Measurements from ENCODE around the gene HOXB9. TPM values are rescaled to one million over a fixed set of nuclear protein-coding genes. Genes with fewer than 3 reads are reported as not detected.

The HOXB9 gene
- total RNA-seq, 4 donors from 2014 or later = 0.17 to 0.38 TPM; not detected in 2

DNA sequence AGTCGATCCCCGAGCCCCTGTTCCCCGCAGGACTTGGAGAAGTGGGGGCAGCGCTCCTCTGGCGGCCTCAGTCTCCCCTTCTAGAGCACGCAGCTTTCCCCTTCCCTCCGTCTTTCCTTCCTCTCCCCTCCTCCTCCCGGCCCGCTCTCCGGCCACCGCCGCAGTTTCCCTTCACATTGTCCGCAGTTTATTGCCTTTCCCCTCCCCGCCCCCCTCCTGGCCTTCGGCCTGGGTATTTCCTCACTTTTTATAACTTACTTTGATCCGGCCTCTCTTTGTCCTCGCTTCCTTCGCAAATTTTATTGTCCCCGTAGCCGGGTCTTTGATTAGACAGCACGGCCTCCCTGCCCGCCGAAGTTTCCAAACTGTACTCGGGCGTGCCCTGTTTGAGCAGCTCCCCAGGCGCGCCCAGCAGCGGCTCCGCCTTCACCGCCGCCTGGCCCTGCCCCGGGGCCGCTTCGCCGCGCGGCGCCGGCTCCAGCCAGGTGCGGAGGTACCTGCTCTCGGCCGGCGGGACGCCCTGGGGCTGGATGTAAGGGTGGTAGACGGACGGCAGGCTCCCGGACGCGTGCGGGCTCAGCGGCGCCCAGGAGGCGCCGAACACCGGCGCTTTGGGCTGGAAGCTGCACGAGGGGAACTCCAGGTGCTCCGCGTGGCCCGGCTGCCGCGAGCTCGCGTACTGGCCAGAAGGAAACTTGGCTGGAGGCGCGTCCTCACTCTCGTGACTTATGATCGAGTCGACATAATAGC, 488 bp downstream of the HOXB9 start:
- TF ChIP-seq, protein P1, sequence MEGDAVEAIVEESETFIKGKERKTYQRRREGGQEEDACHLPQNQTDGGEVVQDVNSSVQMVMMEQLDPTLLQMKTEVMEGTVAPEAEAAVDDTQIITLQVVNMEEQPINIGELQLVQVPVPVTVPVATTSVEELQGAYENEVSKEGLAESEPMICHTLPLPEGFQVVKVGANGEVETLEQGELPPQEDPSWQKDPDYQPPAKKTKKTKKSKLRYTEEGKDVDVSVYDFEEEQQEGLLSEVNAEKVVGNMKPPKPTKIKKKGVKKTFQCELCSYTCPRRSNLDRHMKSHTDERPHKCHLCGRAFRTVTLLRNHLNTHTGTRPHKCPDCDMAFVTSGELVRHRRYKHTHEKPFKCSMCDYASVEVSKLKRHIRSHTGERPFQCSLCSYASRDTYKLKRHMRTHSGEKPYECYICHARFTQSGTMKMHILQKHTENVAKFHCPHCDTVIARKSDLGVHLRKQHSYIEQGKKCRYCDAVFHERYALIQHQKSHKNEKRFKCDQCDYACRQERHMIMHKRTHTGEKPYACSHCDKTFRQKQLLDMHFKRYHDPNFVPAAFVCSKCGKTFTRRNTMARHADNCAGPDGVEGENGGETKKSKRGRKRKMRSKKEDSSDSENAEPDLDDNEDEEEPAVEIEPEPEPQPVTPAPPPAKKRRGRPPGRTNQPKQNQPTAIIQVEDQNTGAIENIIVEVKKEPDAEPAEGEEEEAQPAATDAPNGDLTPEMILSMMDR (IDR thresholded peaks at IDR 0.05; ENCODE audit: low read depth) = no peak

DNA sequence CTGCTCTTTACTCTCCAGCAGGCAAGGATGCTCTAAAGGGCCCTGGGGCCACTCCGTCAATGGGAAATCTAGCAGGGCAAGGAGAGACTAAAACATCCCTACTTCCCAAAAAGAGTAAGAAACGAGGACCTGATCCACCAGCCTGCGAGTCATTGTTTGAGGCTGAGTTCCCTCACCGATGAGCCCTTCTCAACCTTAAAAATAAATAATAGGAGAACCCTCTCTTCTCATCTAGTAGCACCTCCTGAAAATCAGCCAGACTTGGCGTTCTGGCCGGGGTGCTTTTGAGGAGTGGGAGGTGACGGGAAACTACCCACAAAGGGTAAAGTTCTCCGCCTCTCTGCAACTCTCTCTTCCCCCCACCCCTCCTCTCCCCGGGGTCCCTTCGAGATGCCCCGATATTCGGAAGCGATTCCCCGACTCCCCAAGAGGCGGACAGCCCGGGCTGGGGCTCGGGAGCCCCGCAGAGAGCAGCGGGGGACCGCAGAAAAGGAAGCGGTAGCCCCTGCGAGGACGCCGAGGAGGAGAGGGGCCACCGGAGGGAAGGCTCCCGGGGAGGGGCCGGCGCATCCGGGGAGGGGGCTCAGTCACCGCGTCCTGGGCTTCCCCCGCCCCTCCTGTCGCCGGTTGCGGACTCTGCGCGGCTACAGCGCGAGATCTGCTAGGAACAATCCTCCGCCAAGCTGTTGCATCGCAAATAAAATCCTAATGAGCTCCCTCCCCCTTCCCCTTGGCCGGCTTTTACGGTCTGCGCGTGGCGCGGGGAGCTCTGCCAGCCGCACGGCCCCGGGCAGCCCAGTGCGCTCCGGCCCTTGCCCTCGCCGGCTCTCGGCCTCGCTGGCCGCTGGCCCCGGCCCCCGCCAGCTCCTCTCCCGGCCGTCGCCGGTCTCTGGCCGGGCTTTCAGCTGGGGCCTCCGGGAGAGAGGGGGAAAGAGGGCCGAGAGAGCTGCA, 1.3 kb downstream of the HOXB9 start:
- TF ChIP-seq, protein P1 (IDR thresholded peaks at IDR 0.05; ENCODE audit: low read depth) = no peak

DNA sequence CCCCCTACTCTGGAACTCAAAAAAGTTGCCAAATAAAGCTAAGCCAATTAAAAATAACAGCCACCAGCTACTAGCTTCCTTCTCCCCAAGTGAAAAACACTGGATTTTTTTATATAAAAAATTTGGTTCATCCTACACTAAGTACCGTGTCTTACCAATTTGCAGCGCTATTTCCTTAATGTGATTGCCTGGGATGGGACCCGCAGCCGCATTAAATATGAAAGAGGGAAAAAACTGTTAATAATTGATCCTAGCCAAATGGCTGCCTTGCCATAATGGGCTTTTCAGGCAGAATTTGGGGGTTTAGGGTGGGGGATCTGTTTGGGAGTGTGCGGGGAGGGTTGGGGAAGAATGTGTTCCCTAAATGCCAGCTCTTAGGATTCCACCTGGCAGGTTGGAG, 2.0 kb downstream of the HOXB9 start:
- TF ChIP-seq, protein P1 (IDR thresholded peaks at IDR 0.05; ENCODE audit: low read depth) = no peak

DNA sequence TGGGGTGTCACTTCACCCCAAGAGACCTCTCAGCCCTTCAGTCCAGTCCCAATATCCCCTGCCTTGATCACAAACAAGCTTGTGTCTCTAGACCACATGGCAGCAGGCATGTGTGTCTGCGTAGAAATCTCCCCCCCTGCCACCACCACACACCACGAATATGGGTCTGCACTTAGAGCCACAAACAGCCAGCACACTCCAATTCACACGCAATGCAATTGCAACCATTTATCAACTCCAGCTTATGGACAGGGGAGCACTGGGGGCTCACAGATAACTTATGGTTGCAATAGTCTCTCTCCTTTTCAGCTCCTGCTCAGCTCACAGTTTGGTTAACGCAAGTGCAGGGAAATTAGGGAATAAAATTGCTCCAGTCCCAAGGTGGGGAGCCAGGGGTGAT, 2.6 kb downstream of the HOXB9 start:
- TF ChIP-seq, protein P1 (IDR thresholded peaks at IDR 0.05; ENCODE audit: low read depth) = no peak

DNA sequence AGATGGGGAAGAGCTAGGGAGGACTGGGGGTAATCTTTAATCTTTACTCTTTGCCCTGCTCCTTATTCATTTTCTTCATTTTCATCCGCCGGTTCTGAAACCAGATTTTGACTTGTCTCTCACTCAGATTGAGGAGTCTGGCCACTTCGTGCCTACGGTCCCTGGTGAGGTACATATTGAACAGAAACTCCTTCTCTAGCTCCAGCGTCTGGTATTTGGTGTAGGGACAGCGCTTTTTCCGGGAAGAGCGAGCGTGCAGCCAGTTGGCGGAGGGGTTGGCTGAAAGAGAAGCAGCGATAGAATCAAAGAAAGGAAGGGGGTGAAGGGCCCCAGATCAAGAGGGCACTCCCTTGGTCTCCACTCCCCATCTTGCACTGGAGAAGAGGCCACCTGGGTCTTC, 3.3 kb downstream of the HOXB9 start:
- TF ChIP-seq, protein P1 (IDR thresholded peaks at IDR 0.05; ENCODE audit: low read depth) = no peak

DNA sequence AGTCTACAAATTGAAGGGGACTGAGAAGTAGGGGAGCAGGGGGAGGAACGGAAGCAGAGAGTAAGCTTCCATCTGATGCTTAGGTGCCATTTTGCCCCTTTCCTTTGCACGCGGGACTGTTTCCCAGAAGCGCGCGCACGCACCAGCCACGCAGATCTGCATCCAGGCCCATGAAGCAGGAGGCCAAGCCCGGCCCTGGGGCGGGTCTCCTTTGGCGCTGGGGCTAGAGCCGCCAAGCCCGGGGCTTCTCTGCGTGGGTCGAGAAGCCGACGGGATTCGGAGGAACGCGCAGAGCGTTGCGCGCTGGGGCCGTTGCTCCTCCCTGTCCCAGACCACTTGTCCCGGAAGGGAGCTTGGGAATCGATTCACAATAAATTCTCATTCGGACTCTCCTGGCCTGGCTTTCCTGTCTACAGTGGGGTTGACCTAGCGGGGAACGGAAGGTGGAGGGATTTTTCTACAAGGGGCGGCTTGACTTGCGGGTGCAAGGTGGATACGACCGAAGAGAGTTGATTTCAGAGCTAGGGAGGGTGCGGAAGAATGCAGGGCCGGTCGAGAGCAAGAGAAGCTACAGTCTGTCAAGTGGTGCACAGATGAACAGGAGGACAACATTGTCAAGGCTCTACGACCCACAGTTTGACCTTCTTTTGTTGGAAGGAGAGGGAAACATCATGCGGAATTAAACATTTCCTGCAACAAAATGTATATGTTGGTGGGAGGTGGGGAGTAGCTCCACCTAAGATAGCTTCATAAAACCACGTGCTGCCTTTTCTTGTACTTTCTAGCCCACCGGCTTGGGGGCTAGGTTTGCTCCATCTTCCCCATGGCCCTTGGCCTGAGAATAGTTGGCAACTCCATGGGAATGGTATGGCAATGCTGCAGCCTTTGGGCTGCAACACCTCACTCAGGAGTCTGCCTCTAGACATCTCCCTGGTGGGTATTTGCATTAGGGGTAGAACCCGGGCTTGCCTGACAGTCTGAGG, 4.5 kb downstream of the HOXB9 start:
- TF ChIP-seq, protein P1 (IDR thresholded peaks at IDR 0.05; ENCODE audit: low read depth) = no peak

Data from subcutaneous adipose tissue (tissue), 4 donors.